SK-N-SH treated with all-trans-retinoic acid at 6 μM for 48 hours (cell line): Measurements from ENCODE around the gene DYRK3.

Experiments used
- ATAC-seq: fragments of 200-7000 bp; cut with Tn5 transposase; 3 replicates; pipeline ENCODE4 v1.9.1; 2020; ENCODE audit warnings: mild to moderate bottlenecking, moderate library complexity
- ARNTL ChIP-seq: fragments of 450-650 bp; formaldehyde crosslinking; IDR thresholded peaks from 2 replicates; pipeline ENCODE4 v1.5.0; 2020; ENCODE audit warnings: low read depth, mild to moderate bottlenecking, moderate library complexity, borderline replicate concordance
- BACH2 ChIP-seq: fragments of 250-450 bp; sonication (Bioruptor Pico); IDR thresholded peaks from 2 replicates; pipeline ENCODE4 v1.9.0; 2021; ENCODE audit warnings: mild to moderate bottlenecking, borderline replicate concordance
- ESRRG ChIP-seq: fragments of 250-450 bp; sonication (Bioruptor Pico); IDR thresholded peaks from 2 replicates; pipeline ENCODE4 v1.6.1; 2021; ENCODE audit warnings: mild to moderate bottlenecking
- GLIS3 ChIP-seq: fragments of 250-450 bp; sonication (Bioruptor Pico); IDR thresholded peaks from 2 replicates; pipeline ENCODE4 v1.5.0; 2020; ENCODE audit warnings: mild to moderate bottlenecking, moderate library complexity
- ISL1 ChIP-seq: fragments of 250-450 bp; sonication (Bioruptor Pico); IDR thresholded peaks from 2 replicates; pipeline ENCODE4 v2.1.2; 2022; ENCODE audit warnings: mild to moderate bottlenecking, moderate library complexity
- OSR1 ChIP-seq: fragments of 250-450 bp; sonication (Bioruptor Pico); IDR thresholded peaks from 2 replicates; pipeline ENCODE4 v1.8.0; 2022; ENCODE audit warnings: moderate library complexity, mild to moderate bottlenecking, inconsistent platforms
- PPARA ChIP-seq: fragments of 250-450 bp; sonication (Bioruptor Pico); IDR thresholded peaks from 2 replicates; pipeline ENCODE4 v1.5.0; 2020; ENCODE audit warnings: mild to moderate bottlenecking, borderline replicate concordance
- RARB ChIP-seq: fragments of 250-450 bp; sonication (Bioruptor Pico); IDR thresholded peaks from 2 replicates; pipeline ENCODE4 v1.8.0; 2021; ENCODE audit warnings: mild to moderate bottlenecking, moderate library complexity
- SNAI2 ChIP-seq: fragments of 250-450 bp; sonication (Bioruptor Pico); IDR thresholded peaks from 2 replicates; pipeline ENCODE4 v1.5.0; 2020; ENCODE audit warnings: mild to moderate bottlenecking, moderate library complexity
- TCF4 ChIP-seq: fragments of 250-450 bp; sonication (Bioruptor Pico); IDR thresholded peaks from 2 replicates; pipeline ENCODE4 v1.8.0; 2021; ENCODE audit warnings: mild to moderate bottlenecking, moderate library complexity, borderline replicate concordance
- TOX ChIP-seq: fragments of 250-450 bp; sonication (Bioruptor Pico); IDR thresholded peaks from 2 replicates; pipeline ENCODE4 v1.8.0; 2021; ENCODE audit warnings: mild to moderate bottlenecking, moderate library complexity, borderline replicate concordance
- ZC3H10 ChIP-seq: fragments of 250-450 bp; sonication (Bioruptor Pico); IDR thresholded peaks from 2 replicates; pipeline ENCODE4 v1.5.1; 2021; ENCODE audit warnings: mild to moderate bottlenecking, moderate library complexity
- ZFP30 ChIP-seq: fragments of 450-650 bp; formaldehyde crosslinking; IDR thresholded peaks from 2 replicates; pipeline ENCODE4 v1.5.0; 2022; ENCODE audit warnings: mild to moderate bottlenecking, moderate library complexity
- ZNF70 ChIP-seq: fragments of 450-650 bp; formaldehyde crosslinking; IDR thresholded peaks from 2 replicates; pipeline ENCODE4 v1.5.0; 2020; ENCODE audit warnings: mild to moderate bottlenecking, moderate library complexity
- ZNF8 ChIP-seq: fragments of 450-650 bp; formaldehyde crosslinking; IDR thresholded peaks from 2 replicates; pipeline ENCODE4 v1.5.0; 2020; ENCODE audit warnings: mild to moderate bottlenecking, moderate library complexity
- TF ChIP-seq, protein P1 (sequence below): fragments of 250-450 bp; sonication (Bioruptor Pico); IDR thresholded peaks from 2 replicates; pipeline ENCODE4 v1.5.0; 2020; ENCODE audit warnings: mild to moderate bottlenecking, moderate library complexity
- TF ChIP-seq, protein P2 (sequence below): fragments of 250-450 bp; sonication (Bioruptor Pico); IDR thresholded peaks from 2 replicates; pipeline ENCODE4 v1.8.0; 2020; ENCODE audit warnings: mild to moderate bottlenecking, moderate library complexity, borderline replicate concordance
- TF ChIP-seq, protein P3 (sequence below): fragments of 250-450 bp; sonication (Bioruptor Pico); IDR thresholded peaks from 2 replicates; pipeline ENCODE4 v1.5.1; 2020; ENCODE audit warnings: low read depth, mild to moderate bottlenecking, moderate library complexity
- TF ChIP-seq, protein P4 (sequence below): fragments of 250-450 bp; sonication (Bioruptor Pico); IDR thresholded peaks from 2 replicates; pipeline ENCODE4 v1.8.0; 2021; ENCODE audit warnings: low read depth, mild to moderate bottlenecking, moderate library complexity, borderline replicate concordance

The DYRK3 gene

DNA sequence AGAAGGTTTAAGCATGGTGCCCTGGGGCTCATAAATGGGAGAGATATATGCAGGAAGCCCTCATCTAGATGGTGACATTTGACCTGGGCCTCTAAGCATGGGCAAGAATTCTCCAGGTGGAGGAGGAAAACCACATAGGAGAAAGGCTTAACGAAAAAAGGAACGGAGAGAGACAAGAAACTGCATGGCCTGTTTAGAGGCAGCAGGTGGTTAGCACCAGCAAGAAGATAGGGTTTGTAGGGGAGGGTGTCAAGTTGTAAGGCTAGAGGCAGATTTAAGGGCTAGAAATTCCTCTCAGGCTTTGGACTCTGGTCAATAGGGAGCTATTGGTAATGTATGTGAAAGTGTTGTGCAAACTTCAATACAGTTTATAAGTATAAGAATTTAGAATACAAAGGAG, 41.2 kb downstream of the DYRK3 start (continued):
- TF ChIP-seq, protein P1, sequence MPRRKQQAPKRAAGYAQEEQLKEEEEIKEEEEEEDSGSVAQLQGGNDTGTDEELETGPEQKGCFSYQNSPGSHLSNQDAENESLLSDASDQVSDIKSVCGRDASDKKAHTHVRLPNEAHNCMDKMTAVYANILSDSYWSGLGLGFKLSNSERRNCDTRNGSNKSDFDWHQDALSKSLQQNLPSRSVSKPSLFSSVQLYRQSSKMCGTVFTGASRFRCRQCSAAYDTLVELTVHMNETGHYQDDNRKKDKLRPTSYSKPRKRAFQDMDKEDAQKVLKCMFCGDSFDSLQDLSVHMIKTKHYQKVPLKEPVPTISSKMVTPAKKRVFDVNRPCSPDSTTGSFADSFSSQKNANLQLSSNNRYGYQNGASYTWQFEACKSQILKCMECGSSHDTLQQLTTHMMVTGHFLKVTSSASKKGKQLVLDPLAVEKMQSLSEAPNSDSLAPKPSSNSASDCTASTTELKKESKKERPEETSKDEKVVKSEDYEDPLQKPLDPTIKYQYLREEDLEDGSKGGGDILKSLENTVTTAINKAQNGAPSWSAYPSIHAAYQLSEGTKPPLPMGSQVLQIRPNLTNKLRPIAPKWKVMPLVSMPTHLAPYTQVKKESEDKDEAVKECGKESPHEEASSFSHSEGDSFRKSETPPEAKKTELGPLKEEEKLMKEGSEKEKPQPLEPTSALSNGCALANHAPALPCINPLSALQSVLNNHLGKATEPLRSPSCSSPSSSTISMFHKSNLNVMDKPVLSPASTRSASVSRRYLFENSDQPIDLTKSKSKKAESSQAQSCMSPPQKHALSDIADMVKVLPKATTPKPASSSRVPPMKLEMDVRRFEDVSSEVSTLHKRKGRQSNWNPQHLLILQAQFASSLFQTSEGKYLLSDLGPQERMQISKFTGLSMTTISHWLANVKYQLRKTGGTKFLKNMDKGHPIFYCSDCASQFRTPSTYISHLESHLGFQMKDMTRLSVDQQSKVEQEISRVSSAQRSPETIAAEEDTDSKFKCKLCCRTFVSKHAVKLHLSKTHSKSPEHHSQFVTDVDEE (CRISPR knock-in tag) = no peak
- TF ChIP-seq BACH2 (CRISPR knock-in tag) (no peak), PPARA (no peak), TOX (CRISPR knock-in tag) (no peak), ZFP30 (CRISPR knock-in tag) (no peak), SNAI2 (CRISPR knock-in tag) (no peak), ZC3H10 (CRISPR knock-in tag) (no peak), GLIS3 (CRISPR knock-in tag) (no peak), TCF4 (no peak), ZNF8 (CRISPR knock-in tag) (no peak)
- TF ChIP-seq, protein P2, sequence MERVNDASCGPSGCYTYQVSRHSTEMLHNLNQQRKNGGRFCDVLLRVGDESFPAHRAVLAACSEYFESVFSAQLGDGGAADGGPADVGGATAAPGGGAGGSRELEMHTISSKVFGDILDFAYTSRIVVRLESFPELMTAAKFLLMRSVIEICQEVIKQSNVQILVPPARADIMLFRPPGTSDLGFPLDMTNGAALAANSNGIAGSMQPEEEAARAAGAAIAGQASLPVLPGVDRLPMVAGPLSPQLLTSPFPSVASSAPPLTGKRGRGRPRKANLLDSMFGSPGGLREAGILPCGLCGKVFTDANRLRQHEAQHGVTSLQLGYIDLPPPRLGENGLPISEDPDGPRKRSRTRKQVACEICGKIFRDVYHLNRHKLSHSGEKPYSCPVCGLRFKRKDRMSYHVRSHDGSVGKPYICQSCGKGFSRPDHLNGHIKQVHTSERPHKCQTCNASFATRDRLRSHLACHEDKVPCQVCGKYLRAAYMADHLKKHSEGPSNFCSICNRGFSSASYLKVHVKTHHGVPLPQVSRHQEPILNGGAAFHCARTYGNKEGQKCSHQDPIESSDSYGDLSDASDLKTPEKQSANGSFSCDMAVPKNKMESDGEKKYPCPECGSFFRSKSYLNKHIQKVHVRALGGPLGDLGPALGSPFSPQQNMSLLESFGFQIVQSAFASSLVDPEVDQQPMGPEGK = no peak
- TF ChIP-seq, protein P3, sequence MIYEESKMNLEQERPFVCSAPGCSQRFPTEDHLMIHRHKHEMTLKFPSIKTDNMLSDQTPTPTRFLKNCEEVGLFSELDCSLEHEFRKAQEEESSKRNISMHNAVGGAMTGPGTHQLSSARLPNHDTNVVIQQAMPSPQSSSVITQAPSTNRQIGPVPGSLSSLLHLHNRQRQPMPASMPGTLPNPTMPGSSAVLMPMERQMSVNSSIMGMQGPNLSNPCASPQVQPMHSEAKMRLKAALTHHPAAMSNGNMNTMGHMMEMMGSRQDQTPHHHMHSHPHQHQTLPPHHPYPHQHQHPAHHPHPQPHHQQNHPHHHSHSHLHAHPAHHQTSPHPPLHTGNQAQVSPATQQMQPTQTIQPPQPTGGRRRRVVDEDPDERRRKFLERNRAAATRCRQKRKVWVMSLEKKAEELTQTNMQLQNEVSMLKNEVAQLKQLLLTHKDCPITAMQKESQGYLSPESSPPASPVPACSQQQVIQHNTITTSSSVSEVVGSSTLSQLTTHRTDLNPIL (CRISPR knock-in tag) = no peak

DNA sequence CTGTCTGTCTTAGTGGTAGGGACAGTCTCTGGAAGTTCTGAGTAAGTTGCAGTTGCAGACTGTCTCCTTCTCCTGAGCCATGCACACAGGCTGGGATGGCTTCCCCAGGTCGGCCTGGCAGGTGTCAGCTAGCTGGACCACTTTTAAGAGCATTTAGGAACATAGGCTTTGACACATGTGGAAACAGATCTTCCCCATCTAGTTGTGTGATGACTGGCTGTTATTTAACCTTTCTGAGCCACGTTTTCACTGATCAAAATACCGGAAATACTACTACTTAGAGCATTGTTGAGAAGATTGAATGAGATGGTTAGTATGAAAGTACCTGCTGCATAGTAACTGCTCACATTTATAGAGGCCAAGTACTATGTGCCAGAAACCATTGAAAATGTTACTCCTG, 43.2 kb downstream of the DYRK3 start:
- no peak for ATAC-seq

DNA sequence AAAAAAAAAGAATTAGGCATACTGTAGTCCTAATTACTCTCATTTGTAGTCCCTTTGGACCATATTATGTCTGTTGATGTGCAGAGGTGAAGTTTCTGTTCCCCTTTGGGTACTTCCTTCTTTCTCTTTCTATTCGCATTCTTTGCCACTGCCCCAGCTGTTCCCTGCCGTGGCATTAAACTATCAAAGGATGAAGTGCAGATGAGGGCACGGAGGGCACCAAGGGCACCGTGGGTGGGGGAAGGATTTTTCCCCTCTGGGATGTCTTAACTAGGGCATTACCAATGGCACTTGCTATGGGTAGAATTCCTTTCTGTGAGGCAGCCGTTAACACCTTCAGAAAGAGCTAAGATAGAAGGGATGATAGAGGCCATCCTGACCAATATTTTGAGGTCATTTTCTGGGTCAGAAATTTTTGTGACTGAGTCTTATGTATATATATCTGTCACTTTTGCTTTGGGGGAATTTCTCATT, 44.4 kb downstream of the DYRK3 start:
- ATAC-seq = no peak
- TF ChIP-seq ARNTL = no peak
- no peak for TF ChIP-seq ZNF70 (CRISPR knock-in tag)
- TF ChIP-seq RARB = no peak
- TF ChIP-seq, protein P4, sequence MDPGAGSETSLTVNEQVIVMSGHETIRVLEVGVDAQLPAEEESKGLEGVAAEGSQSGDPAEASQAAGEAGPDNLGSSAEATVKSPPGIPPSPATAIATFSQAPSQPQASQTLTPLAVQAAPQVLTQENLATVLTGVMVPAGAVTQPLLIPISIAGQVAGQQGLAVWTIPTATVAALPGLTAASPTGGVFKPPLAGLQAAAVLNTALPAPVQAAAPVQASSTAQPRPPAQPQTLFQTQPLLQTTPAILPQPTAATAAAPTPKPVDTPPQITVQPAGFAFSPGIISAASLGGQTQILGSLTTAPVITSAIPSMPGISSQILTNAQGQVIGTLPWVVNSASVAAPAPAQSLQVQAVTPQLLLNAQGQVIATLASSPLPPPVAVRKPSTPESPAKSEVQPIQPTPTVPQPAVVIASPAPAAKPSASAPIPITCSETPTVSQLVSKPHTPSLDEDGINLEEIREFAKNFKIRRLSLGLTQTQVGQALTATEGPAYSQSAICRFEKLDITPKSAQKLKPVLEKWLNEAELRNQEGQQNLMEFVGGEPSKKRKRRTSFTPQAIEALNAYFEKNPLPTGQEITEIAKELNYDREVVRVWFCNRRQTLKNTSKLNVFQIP = no peak
- no peak for TF ChIP-seq ISL1 (CRISPR knock-in tag)
- TF ChIP-seq, protein P1 (CRISPR knock-in tag) = no peak

More for the DNA sequence above, 43.2 kb downstream of the DYRK3 start:
- TF ChIP-seq PPARA = no peak
- no peak for TF ChIP-seq OSR1 (CRISPR knock-in tag)
- no peak for TF ChIP-seq GLIS3 (CRISPR knock-in tag)
- TF ChIP-seq ZNF8 (CRISPR knock-in tag) = no peak
- TF ChIP-seq RARB = no peak
- no peak for TF ChIP-seq ZC3H10 (CRISPR knock-in tag)
- TF ChIP-seq, protein P2 = no peak
- no peak for TF ChIP-seq SNAI2 (CRISPR knock-in tag)
- no peak for TF ChIP-seq ESRRG (CRISPR knock-in tag)
